ENCODE results near the gene TIGD6.

Gene TIGD6

GRCh38 chr5:149957855-149958254 is 42.6 kb downstream of the TIGD6 start:
- no peak for DNase-seq (ENCODE audit: low read depth)
- no peak for TF ChIP-seq CTCF (IDR thresholded peaks at IDR 0.05; ENCODE audit: control insufficient read depth, extremely low read depth, insufficient read depth)

GRCh38 chr5:149956685-149957084 is 43.8 kb downstream of the TIGD6 start:
- no peak for TF ChIP-seq CTCF (IDR thresholded peaks at IDR 0.05; ENCODE audit: control insufficient read depth, extremely low read depth, insufficient read depth)
- no peak overlapping the region for H3K4me3 ChIP-seq (ENCODE audit: low read depth, low read length)
- DNase-seq (ENCODE audit: low read depth): no peak

More at GRCh38 chr5:149957855-149958254, 42.6 kb downstream of the TIGD6 start:
- H3K4me3 ChIP-seq (ENCODE audit: low read depth, low read length): no peak overlapping the region

- no peak overlapping the region for H3K4me3 ChIP-seq (ENCODE audit: low read depth, low read length)
- TF ChIP-seq CTCF (IDR thresholded peaks at IDR 0.05; ENCODE audit: control insufficient read depth, extremely low read depth, insufficient read depth): no peak
- no peak for DNase-seq (ENCODE audit: low read depth)
Measured at GRCh38 chr5:149954798-149955197, 45.7 kb downstream of the TIGD6 start.

GRCh38 chr5:149953436-149954121 is 46.9 kb downstream of the TIGD6 start:
- DNase-seq (ENCODE audit: low read depth): no peak
- no peak overlapping the region for H3K4me3 ChIP-seq (ENCODE audit: low read depth, low read length)
- TF ChIP-seq CTCF (IDR thresholded peaks at IDR 0.05; ENCODE audit: control insufficient read depth, extremely low read depth, insufficient read depth): no peak

GRCh38 chr5:149951138-149951749 is 49.2 kb downstream of the TIGD6 start:
- no peak for TF ChIP-seq CTCF (IDR thresholded peaks at IDR 0.05; ENCODE audit: control insufficient read depth, extremely low read depth, insufficient read depth)
- no peak for DNase-seq (ENCODE audit: low read depth)
- H3K4me3 ChIP-seq (ENCODE audit: low read depth, low read length): no peak overlapping the region

GRCh38 chr5:149948993-149949392 is 51.5 kb downstream of the TIGD6 start:
- TF ChIP-seq CTCF (IDR thresholded peaks at IDR 0.05; ENCODE audit: control insufficient read depth, extremely low read depth, insufficient read depth): no peak
- DNase-seq (ENCODE audit: low read depth): no peak
- no peak overlapping the region for H3K4me3 ChIP-seq (ENCODE audit: low read depth, low read length)

GRCh38 chr5:149946118-149946517 is 54.3 kb downstream of the TIGD6 start:
- TF ChIP-seq CTCF (IDR thresholded peaks at IDR 0.05; ENCODE audit: control insufficient read depth, extremely low read depth, insufficient read depth): no peak
- DNase-seq (ENCODE audit: low read depth): no peak
- no peak overlapping the region for H3K4me3 ChIP-seq (ENCODE audit: low read depth, low read length)
